Esophagus muscularis mucosa (tissue), 3 donors: ENCODE measurements around the gene CLIP4.

Experiments used
- POLR2A ChIP-seq: fragments of 450-650 bp; IDR thresholded peaks from one replicate; pipeline ENCODE4 v1.6.1; 2017; ENCODE audit warnings: antibody characterized with exemption, moderate library complexity, mild to moderate bottlenecking, low read depth
- TF ChIP-seq, protein P1 (sequence below), 3 experiments: fragments of 200-600 bp in 2 of 3; fragments of 450-650 bp in 1 of 3; sonication (generic) in 2 of 3; IDR thresholded peaks; one replicate each; pipeline ENCODE4 v1.5.1; 2017 to 2019; ENCODE audit warnings: antibody characterized with exemption in 3 of 3, mild to moderate bottlenecking in 2 of 3, moderate library complexity in 1 of 3

DNA sequence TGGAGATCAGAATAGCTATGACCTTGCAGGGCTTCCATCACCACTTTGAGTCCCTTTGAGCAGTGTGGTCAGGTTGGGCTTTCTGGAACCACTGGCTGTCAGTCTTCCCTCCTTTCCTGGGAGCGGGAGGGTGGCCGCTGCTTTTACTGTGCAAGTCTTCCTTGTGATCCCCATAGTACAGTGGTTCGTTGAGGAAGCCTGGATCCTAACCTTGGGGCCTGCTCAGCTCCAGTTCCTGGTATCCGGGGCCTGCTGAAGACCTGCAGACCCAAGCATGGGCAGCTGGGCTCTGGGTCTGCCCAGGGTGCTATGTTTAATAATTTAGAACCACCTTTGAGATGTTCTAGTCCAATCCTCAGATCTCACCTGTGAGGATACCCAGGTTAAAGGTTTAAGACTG, 104.2 kb downstream of the CLIP4 start:
- TF ChIP-seq, protein P1, sequence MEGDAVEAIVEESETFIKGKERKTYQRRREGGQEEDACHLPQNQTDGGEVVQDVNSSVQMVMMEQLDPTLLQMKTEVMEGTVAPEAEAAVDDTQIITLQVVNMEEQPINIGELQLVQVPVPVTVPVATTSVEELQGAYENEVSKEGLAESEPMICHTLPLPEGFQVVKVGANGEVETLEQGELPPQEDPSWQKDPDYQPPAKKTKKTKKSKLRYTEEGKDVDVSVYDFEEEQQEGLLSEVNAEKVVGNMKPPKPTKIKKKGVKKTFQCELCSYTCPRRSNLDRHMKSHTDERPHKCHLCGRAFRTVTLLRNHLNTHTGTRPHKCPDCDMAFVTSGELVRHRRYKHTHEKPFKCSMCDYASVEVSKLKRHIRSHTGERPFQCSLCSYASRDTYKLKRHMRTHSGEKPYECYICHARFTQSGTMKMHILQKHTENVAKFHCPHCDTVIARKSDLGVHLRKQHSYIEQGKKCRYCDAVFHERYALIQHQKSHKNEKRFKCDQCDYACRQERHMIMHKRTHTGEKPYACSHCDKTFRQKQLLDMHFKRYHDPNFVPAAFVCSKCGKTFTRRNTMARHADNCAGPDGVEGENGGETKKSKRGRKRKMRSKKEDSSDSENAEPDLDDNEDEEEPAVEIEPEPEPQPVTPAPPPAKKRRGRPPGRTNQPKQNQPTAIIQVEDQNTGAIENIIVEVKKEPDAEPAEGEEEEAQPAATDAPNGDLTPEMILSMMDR (IDR thresholded peaks at IDR 0.05), result no peak
- TF ChIP-seq POLR2A, result no peak
